ENCODE measurements around the gene SERPINB2. TPM values are rescaled to one million over a fixed set of nuclear protein-coding genes. Genes with fewer than 3 reads are reported as not detected.

The SERPINB2 gene
- total RNA-seq, 4 donors from 2014 or later, result 35.0 to 190 (median 114) TPM

DNA sequence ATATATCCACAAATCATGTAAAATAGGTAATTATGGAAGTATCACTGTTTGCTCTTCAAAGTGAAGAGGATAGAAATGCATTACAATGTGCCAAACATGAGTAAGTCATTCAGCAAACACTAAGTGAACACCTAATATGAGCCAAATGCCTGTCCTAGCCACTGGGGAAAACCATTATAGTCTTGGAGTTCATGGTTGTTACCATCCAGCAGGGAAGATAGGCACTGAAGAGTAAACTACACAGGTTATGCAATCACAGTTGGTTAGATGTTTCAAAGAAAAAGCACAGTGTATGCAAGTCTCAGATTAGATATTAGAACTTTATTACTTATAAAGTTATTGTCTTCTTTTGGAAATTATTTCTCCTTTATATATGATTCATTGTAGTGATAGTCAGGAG, 3.9 kb upstream of the SERPINB2 start:
- H3K4me1 ChIP-seq, result peaks cover 25% of the 10 kb centered on the region
- TF ChIP-seq POLR2A (IDR thresholded peaks at IDR 0.05) (no peak), POLR2AphosphoS5 (IDR thresholded peaks at IDR 0.05) (no peak), EP300 (IDR thresholded peaks at IDR 0.05) (no peak)
- TF ChIP-seq, protein P1, sequence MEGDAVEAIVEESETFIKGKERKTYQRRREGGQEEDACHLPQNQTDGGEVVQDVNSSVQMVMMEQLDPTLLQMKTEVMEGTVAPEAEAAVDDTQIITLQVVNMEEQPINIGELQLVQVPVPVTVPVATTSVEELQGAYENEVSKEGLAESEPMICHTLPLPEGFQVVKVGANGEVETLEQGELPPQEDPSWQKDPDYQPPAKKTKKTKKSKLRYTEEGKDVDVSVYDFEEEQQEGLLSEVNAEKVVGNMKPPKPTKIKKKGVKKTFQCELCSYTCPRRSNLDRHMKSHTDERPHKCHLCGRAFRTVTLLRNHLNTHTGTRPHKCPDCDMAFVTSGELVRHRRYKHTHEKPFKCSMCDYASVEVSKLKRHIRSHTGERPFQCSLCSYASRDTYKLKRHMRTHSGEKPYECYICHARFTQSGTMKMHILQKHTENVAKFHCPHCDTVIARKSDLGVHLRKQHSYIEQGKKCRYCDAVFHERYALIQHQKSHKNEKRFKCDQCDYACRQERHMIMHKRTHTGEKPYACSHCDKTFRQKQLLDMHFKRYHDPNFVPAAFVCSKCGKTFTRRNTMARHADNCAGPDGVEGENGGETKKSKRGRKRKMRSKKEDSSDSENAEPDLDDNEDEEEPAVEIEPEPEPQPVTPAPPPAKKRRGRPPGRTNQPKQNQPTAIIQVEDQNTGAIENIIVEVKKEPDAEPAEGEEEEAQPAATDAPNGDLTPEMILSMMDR (IDR thresholded peaks at IDR 0.05), result no peak

DNA sequence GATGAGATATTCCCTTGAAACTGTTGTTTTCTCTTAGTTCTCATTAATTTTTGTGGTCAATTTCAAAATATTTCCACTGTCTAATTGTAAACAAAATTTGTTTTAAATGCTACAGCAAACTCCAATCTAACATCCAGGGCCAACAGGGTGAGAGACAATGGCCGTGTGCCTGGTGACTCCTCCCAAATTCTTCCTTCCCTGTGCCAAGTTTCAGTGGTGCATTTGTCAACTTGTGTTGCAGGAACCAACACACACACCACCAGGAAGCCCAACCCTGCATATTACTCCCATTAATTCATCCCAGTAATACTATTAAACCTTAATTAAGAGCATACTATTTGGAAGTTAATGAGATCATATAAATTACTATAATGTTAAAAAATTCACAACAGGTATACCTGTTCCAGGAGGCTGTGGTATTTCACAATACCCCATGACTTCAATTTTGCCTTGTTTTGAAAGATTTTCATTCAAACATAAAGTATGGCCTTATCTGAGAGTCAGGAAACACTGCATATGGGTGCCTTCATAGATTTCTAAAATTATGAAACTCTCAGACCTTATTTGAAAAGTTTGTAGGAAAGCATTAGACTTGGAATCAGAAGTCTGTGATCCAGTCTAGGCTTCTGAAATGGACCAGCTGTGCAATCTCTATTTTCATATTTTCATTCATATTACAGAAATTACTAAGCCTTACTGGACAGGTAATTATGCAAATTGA, 1.1 kb downstream of the SERPINB2 start:
- TF ChIP-seq POLR2AphosphoS5 (IDR thresholded peaks at IDR 0.05) (no peak), EP300 (IDR thresholded peaks at IDR 0.05) (no peak), POLR2A (IDR thresholded peaks at IDR 0.05) (no peak)
- TF ChIP-seq, protein P1 (IDR thresholded peaks at IDR 0.05), result no peak
- Histone ChIP-seq H3K4me3 (peak overlapping the region; percentile 13), H3K36me3 (no peaks in the 10 kb centered on the region), H3K27me3 (no peaks in the 10 kb centered on the region), H3K9me3 (no peaks in the 10 kb centered on the region), H3K4me1 (peaks cover 12% of the 10 kb centered on the region), H3K27ac (no peak overlapping the region)
- WGBS, result 4% methylated on average over 1 of the region's 1 CpG
- peak in 1 of 2 donors; percentile 69 for DNase-seq (ENCODE audit: low spot score in 2 of 2)

More for the DNA sequence above, 3.9 kb upstream of the SERPINB2 start:
- Histone ChIP-seq H3K27ac (peak overlapping the region; percentile 61), H3K4me3 (no peak overlapping the region), H3K36me3 (no peaks in the 10 kb centered on the region), H3K27me3 (no peaks in the 10 kb centered on the region), H3K9me3 (no peaks in the 10 kb centered on the region)
- DNase-seq (ENCODE audit: low spot score in 2 of 2), result no peak

DNA sequence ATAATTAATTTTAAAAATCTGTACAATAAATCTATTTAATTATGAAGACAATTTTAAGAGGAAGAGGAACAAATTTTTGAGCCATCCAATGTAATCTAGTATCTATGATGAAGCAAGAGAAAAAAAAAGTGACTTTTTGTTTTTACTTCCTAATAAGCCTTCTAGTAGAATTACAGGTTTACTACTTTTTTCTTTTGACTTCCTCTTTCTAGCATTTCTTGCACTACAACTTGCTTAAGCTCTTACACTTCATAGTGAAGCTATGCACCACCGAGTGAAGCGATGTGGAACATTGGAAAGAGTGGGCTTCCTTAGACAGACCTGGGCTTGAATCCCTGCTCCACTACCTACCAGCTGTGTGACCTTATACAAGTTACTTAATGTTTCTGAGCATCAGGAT, 2.1 kb downstream of the SERPINB2 start:
- Histone ChIP-seq H3K9me3 (no peaks in the 10 kb centered on the region), H3K4me1 (peaks cover 12% of the 10 kb centered on the region), H3K4me3 (no peak overlapping the region), H3K27ac (no peak overlapping the region), H3K36me3 (no peaks in the 10 kb centered on the region), H3K27me3 (no peaks in the 10 kb centered on the region)
- TF ChIP-seq EP300 (IDR thresholded peaks at IDR 0.05) (no peak), POLR2A (IDR thresholded peaks at IDR 0.05) (no peak), POLR2AphosphoS5 (IDR thresholded peaks at IDR 0.05) (no peak)
- TF ChIP-seq, protein P1 (IDR thresholded peaks at IDR 0.05), result no peak
- DNase-seq (ENCODE audit: low spot score in 2 of 2), result no peak
- 48% methylated on average over 2 of the region's 2 CpGs for WGBS

DNA sequence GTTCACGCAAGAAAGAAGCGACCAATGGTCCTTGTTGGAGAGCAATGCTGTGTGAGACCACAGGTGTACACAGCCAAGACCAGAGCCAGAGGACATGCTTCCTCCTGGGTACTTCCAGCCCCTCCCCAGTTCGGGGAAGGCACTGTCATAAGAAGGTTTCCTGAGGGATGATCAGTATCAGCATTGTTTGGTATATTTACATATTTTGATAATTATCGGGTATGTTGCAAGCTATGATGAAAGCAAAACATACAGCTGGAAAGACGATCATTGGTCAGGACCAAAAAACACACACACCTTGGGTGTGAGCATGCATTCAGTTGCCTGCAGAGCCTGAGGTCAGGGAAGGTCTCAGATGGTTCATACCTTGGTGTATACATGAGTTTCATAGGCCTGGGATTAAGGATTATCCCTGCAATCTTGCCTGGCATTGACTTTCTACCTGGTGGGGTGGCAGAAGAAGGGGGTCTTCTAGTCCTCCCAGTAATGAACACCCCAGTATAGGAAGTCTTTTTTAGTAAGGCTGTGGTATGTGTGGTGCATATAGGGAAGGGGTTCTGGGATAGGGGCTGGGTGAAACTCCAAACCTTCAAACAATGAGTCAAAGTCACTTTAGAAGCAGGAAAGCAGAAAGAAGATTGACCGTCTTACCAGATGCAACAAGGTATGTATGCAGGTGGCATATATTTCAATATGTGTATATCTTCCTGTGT, 2.9 kb downstream of the SERPINB2 start:
- Histone ChIP-seq H3K9me3 (no peaks in the 10 kb centered on the region), H3K27ac (no peak overlapping the region), H3K36me3 (no peaks in the 10 kb centered on the region), H3K27me3 (no peaks in the 10 kb centered on the region), H3K4me3 (no peak overlapping the region), H3K4me1 (peaks cover 12% of the 10 kb centered on the region)
- no peak for DNase-seq (ENCODE audit: low spot score in 2 of 2)
- 56% methylated on average over 6 of the region's 6 CpGs for WGBS
- TF ChIP-seq POLR2AphosphoS5 (IDR thresholded peaks at IDR 0.05) (peak in 1 of 3 donors; percentile 20), EP300 (IDR thresholded peaks at IDR 0.05) (no peak)

DNA sequence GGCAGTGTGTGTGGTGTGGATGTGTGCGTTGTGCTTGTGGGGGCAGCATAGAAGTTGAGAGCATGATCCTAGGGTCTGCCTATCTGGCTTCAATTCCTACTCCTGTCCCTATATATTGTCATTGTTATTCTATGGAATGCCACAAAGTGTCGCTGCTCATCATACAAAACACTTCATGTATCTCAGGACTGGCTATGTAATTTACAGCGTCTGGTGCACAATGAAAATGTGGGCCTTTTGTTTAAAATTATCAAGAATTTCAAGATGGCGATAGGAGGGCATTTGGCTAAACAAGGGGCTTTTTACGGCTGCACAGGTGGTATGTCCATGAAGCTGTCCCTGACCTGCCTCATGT, 3.4 kb downstream of the SERPINB2 start:
- no peak for DNase-seq (ENCODE audit: low spot score in 2 of 2)
- whole genome bisulfite sequencing, result 70% methylated on average over 5 of the region's 5 CpGs

More for the DNA sequence above, 3.4 kb downstream of the SERPINB2 start:
- TF ChIP-seq, protein P1 (IDR thresholded peaks at IDR 0.05), result no peak
- no peak for TF ChIP-seq EP300 (IDR thresholded peaks at IDR 0.05)
- TF ChIP-seq POLR2AphosphoS5 (IDR thresholded peaks at IDR 0.05), result no peak
- TF ChIP-seq POLR2A (IDR thresholded peaks at IDR 0.05), result no peak
- Histone ChIP-seq H3K4me3 (no peak overlapping the region), H3K4me1 (peaks cover 12% of the 10 kb centered on the region), H3K36me3 (no peaks in the 10 kb centered on the region), H3K9me3 (no peaks in the 10 kb centered on the region), H3K27ac (no peak overlapping the region), H3K27me3 (no peaks in the 10 kb centered on the region)

All from suprapubic skin (tissue), 4 donors.